ENCODE data around the gene GAL. TPM values are rescaled to one million over a fixed set of nuclear protein-coding genes. Genes with fewer than 3 reads are reported as not detected.

Gene GAL
- total RNA-seq, 4 donors from 2014 or later, result 2.0 TPM; not detected in 3

DNA sequence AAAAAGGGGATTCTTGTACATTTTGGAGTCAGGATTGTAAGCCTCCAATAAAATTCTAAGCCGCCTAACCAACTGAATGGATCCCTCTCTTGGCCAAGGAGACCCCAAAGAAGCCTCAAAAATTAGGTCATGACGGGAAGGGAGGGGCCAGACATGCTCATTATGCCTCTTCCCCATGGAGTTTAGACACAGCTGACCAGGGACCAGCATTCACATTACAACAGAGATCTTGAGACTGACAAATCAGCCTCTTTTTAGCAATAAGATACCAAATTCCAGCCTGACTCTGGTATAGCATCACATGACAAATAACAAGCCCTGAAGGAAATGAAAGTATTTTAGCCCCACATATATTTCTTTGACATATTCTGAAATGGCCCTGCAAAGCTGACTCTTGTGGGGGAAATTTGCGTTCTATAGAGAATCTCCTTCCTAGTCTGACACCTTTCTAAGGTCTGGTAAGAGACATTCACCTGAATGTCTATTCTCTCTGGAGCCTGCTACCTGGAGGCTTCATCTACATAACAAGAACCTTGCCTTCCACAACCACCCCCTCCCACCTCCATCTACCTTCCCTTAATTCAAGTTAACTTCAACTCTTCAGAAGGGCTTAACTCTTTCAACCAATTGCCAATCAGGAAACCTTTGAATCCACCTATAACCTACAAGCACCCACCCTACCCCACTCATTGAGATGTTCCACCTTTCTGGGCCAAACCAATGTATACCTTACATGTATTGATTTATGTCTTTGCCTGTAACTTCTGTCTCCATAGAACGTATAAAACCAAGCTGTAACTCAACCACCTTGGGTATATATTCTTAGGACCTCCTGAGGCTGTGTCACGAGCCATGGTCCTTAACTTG, 10.3 kb downstream of the GAL start:
- ATAC-seq (ENCODE audit: low FRiP score) (no peak), DNase-seq (ENCODE audit: low spot score) (no peak)
- TF ChIP-seq, protein P1, sequence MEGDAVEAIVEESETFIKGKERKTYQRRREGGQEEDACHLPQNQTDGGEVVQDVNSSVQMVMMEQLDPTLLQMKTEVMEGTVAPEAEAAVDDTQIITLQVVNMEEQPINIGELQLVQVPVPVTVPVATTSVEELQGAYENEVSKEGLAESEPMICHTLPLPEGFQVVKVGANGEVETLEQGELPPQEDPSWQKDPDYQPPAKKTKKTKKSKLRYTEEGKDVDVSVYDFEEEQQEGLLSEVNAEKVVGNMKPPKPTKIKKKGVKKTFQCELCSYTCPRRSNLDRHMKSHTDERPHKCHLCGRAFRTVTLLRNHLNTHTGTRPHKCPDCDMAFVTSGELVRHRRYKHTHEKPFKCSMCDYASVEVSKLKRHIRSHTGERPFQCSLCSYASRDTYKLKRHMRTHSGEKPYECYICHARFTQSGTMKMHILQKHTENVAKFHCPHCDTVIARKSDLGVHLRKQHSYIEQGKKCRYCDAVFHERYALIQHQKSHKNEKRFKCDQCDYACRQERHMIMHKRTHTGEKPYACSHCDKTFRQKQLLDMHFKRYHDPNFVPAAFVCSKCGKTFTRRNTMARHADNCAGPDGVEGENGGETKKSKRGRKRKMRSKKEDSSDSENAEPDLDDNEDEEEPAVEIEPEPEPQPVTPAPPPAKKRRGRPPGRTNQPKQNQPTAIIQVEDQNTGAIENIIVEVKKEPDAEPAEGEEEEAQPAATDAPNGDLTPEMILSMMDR (IDR thresholded peaks at IDR 0.05), result no peak

DNA sequence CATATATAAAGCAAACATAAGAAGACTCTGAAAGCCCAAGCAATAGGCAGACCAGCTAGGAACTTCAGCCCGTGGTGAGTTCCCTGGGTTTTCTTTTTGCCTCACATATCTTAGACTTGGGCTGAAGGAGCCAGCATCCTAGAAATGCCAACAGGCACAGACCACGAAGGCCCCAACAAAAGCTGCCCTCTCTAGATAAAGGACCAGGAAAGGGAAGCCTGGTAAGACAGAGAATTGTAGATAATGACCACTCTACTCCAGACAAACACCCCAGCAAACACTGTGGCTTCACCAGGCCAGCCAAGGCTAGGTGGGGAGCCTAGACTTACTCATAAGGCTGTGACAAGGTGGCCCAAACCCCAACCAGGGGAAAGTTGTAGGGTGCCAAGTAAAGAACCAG, 11.2 kb downstream of the GAL start:
- DNase-seq (ENCODE audit: low spot score) (no peak), ATAC-seq (ENCODE audit: low FRiP score) (no peak)
- TF ChIP-seq, protein P1 (IDR thresholded peaks at IDR 0.05), result no peak

DNA sequence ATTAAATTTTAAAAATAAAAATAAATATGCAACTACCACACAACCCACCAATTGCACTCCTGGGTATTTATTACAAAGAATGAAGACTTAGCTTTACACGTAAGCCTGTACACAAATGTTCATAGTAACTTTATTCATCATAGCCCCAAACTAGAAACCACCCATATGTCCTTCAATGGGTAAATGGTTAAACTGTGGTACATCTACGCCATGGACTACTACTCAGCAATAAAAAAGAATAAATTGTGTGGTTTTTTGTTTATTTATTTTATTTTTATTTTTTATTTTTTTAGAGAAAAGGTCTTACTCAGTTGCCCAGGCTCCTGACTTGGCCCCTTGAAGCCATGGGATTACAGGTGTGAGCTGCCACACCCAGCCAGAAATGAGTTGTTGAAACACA, 14.6 kb downstream of the GAL start:
- TF ChIP-seq, protein P1 (IDR thresholded peaks at IDR 0.05), result no peak
- ATAC-seq (ENCODE audit: low FRiP score) (no peak), DNase-seq (ENCODE audit: low spot score) (no peak)

DNA sequence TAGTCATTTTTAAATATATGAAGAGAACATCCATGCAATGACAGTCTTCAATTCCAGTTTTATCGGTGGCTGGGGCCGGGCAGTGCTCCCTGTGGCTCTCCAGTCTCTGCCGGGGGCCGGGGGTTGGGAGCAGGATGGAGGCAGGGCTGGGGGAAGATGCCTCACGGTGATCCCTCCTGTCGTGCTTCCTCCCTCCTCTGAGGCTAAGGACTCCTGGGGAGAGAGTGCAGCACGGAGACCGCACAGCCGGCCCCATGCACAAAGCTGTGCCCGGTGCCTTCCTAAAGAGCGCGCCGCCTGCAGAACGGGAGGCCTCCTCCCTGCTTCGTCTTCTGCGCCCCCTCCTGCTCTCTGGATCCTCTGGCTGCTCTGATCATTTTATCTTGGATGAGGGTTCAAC, 20.5 kb downstream of the GAL start:
- TF ChIP-seq, protein P1 (IDR thresholded peaks at IDR 0.05), result no peak
- ATAC-seq (ENCODE audit: low FRiP score) (no peak), DNase-seq (ENCODE audit: low spot score) (no peak)

DNA sequence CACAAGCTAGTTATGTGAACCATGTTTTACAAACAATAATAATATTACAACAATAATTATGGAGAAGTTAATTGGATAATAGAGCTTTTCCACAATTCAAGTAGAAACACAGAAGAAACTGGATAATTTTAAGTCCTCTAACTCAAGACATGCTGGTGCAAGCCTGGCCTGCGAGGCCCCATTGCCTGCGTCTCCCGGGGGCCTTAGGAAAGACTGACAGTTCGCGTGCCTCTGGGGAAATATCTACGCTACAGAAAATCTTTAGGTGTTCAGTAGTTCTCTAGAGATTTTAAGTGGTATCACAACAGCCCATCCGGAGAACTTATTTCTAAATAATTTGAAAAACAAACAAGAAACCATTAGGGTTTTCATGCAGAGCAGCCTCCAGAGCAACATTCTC, 23.2 kb downstream of the GAL start:
- no peak for DNase-seq (ENCODE audit: low spot score)
- ATAC-seq (ENCODE audit: low FRiP score), result no peak
- TF ChIP-seq, protein P1 (IDR thresholded peaks at IDR 0.05), result no peak

DNA sequence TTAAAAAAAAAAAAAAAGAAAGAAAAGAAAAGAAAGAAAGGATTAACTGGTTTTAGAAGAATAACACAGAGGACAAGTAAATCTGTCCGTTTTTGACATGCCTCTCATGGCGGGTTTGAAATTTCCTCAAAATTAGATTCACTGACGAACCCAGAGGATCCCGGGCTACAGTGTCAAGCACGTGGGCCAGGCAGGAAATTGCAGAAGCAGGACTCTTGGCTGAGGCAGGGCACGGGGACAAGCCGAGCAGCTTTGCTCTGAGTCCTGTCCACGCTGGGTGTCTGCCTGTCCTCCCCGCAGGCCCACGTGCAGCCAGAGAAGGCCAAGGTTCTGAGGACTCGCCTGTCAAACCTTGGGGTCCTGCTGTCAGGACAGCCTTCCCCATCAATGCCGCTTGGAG, 24.7 kb downstream of the GAL start:
- ATAC-seq (ENCODE audit: low FRiP score) (no peak), DNase-seq (ENCODE audit: low spot score) (no peak)
- TF ChIP-seq, protein P1 (IDR thresholded peaks at IDR 0.05), result no peak

DNA sequence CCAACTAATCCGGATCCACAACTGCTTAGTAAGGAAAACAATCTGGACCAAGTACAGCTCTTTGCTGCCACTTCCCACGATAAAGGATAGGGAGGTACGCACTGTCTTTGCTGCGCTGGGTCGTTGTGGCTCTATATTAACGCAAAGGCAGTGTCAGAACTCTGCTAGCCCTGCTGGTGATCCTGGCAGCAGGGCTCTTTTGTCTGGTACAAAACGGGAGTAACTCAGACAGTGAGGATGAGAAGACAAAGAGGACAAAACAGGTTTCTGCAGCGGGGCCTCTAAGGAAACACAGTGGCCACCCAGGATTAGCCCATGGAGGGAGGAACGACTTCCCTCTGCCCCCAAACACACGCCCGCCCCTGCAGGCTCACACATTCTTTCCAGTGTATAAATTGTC, 26.1 kb downstream of the GAL start:
- no peak for DNase-seq (ENCODE audit: low spot score)
- TF ChIP-seq, protein P1 (IDR thresholded peaks at IDR 0.05), result no peak
- no peak for ATAC-seq (ENCODE audit: low FRiP score)
